Activated T-cell treated with anti-CD3 and anti-CD28 coated beads for 24 hours (primary cell): Measurements from ENCODE around the gene XPO4.

Experiments used
- DNase-seq: peaks from one replicate; pipeline ENCODE4 v3.0.0-alpha.2; 2020; ENCODE audit warnings: low read depth

The XPO4 gene

GRCh38 chr13:20826843-20827560, 75.5 kb downstream of the XPO4 start:
- no peak for DNase-seq

- no peak for DNase-seq
Measured at GRCh38 chr13:20826301-20826700, 76.2 kb downstream of the XPO4 start.

GRCh38 chr13:20825477-20825875, 77.1 kb downstream of the XPO4 start:
- DNase-seq = no peak

DNA sequence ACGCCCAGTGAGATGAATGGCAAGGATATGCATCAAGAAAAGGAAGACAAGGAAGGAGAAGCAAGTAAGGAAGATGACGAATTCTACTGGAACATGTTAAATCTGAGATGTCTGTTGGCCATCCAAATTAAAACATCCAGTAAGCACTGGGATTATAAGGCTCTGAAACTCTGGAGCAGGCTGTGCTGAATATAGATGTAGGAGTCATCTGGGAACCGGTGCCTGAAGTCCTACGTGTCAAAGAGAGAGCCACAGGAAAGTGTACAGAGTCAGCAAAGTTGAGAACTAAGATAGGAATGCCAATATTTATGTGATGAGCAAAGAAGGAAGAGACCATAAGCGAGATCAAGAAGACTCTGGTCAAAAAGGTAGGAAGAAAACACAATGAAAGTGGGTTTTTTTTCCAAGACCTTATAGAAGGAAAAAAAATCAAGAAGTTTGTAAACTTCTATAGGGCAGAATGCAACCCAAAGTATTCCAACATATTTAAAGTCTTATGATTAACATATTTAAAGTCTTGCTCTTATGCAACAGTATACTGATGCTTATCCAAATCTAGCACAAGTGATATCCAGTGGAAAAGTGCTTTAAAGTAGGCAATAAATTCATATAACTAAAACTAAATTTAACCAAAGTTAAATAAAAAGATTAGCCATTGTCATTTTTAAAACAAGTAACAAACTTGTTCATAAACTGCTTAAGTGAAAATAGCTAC, 77.6 kb downstream of the XPO4 start:
- no peak for DNase-seq

DNA sequence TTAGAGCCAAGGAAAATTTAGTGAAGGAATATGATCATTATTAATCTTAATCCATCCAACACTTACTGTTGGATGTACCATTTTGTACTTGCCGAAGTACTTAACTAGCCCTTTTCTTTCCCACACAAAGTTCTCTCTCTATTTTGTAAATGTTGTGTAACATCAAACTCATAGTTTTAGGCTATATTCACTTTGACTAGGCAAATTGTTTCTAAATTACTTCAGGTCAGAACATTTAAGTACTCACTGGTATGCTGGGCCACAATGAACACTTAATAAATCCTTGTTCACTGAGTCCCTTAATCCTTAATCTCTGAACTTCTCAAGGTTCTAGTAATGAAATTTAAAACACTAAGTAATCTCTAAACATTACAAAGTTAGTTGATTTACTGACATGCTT, 79.5 kb downstream of the XPO4 start:
- DNase-seq = no peak

- no peak for DNase-seq
Measured at GRCh38 chr13:20822406-20822805, 80.1 kb downstream of the XPO4 start.

GRCh38 chr13:20819715-20820114, 82.8 kb downstream of the XPO4 start:
- DNase-seq = no peak

DNA sequence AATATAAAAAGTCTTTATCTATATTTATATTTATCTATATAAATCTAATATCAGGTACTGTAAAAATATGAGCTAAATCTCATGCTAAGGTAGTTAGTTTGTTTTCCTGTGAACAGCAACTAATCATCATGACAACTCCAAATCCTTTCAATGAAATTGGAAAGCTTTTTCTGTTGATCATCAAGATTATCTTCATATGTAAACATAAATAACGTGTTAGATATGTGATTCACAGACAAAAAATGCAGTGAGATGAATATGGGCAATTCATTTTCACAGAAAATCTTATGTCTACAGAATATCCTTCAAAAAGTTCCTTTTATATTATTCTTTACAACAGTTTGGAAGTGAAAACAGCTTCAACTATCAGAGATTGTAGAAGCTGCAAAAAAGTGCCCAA, 87.1 kb downstream of the XPO4 start:
- DNase-seq = no peak

DNA sequence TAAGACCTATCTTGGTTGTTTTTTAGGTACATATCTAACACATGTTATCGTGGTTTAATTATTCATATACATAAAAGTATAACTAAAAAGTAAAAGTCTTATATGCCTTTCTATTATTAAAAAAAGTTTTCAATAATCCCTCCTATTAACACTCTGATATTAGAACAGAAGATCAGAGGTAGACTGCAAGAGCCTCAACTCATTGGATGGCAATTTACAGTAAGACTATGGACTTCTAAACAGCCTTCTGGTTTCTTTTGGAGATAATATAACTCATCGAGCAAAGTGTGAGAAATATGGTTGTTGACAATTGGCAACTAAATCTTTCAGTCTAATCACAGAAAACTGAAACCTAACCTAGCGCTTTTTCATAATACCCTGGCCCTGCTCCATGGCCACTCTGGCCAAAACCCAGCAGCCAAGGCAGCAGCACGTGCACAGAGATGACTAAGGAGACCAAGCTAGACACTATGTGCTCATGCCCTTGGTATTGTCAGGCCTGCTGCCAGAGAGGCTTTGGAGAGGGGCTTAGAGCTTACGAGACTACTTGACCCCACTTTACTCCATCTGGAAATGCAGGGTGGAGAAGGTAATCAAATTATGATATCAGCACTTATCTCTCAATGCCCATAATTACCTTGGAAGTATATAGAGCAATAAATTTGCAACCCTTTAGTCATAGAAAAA, 88.2 kb downstream of the XPO4 start:
- no peak for DNase-seq

- no peak for DNase-seq
Measured at GRCh38 chr13:20812890-20813289, 89.7 kb downstream of the XPO4 start.

DNA sequence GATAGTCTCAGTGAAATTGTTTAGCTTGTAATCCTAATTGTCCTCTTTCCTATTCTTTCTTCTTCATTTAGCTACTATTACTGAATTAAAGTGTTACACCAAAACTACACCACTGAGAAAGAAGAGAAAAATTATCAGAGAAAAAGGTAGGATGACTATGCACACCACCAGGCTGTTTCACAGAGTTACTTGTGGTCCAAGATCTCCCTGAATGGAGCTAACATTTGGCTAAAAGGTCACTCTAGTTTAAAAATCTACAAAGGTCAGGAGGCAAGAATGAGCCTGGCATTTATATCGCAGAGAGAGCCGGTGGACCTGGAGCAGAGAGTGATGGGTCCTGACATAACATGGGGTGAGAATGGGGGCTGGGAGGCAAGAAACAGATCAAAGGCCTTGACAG, 91.7 kb downstream of the XPO4 start:
- no peak for DNase-seq

DNA sequence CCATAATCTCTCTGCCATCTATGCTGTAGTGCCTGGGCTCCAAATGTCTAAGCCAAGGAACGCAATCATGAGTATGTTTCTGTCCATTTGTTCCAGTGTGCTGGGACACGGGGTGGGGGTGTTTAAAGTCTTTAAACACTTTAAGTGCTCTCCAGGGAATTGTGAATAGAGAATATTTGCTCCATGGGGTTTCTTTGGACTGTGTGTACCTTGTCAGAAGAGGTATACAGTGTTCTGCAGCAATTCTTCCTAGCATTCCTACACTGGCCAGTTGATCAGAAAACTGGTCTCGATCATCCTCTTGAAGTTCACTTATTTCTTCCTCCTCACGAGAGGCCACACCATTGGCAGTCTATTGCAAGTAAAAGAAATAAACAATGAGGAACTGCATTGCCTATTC, 93.7 kb downstream of the XPO4 start:
- no peak for DNase-seq

- no peak for DNase-seq
Measured at GRCh38 chr13:20803180-20803965, 99.2 kb downstream of the XPO4 start.

DNA sequence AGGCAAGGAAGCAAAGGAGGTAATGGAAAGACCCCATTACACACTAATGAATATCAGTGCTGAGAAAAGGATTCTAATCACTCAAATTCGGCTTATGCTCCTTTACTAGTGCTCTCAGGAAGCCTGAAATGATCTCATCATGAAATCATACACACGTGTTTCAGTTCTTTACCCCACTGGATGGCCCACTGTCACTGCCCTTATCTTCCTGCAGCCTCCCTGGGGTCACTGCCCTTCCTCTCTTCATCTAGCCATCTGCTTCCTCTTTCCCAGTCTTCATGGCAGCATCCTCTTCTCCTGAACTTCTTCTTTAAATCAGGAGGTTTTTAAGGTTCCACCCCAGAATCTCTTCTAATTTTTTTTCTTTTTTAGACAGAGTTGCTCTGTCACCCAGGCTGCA, 100.8 kb downstream of the XPO4 start:
- no peak for DNase-seq

DNA sequence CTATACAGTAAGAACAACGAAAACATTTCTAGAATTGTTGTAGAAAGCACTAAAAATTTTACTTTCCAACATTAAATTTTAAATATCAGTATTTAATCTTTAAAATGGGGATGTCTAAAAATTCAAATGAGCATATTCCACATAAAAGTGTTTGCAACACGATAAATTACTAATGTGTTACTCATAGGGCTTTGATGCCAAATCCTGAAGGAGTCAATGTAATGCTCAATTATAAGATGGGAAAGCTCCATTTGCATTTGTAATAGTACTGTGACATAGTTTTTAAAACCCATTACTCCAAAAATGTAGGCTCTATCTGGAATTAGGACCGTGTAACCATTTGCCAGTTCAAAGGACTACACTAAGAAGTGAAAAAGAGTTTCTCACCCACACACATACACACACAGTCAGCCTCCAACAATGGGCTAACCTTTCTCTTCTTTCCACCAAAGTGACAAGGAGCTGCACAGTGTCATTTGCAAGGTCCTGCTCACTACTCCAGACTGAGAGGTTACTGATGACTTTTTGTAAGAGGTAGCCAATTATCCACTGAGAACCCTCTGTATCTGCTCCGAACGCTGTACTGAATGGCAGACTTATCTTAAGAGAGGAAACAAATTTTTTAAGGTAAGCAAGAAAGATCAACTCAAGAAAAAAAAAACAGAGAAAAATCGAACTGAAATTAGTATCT, 102.7 kb downstream of the XPO4 start:
- no peak for DNase-seq

- DNase-seq = no peak
Measured at GRCh38 chr13:20798027-20798426, 104.5 kb downstream of the XPO4 start.

- no peak for DNase-seq
Measured at GRCh38 chr13:20796791-20797508, 105.6 kb downstream of the XPO4 start.

GRCh38 chr13:20789665-20790064, 112.9 kb downstream of the XPO4 start:
- no peak for DNase-seq

DNA sequence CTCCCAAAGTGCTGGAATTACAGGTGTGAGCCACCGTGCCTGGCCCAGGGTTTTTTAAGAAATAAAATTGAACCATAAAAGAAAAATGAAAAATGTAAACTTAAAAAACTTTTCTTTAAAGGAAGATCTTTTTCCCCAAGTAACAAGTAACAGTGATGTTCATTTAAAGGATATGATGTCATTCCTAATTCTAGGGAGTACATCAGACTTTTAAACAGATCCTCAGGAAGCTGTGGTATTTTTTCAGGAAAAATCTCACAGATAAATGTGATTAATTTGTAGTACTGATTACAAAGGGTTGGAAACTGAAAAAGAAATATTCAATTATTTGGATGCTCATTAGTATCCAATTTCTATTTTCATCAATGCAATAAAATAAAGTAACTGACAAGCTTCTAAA, 114.2 kb downstream of the XPO4 start:
- no peak for DNase-seq

DNA sequence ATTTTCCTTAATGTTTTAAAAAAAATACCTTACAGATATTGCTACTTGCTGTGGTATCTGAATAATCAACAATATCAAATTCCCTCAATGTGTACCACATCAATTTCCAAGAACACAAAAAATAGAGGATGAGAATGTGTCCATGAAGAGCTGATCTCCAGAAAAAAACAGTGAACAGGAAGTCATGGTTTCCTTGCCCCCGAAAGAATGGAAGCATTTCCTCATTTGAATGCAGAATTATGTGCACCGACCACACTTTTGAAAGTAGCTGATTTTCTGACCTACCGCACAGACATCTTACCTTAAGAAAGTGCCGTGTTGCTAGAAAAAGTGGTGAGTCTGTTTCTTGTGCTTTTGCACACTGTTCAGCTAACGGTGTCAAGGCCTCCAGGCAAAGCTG, 115.4 kb downstream of the XPO4 start:
- no peak for DNase-seq

DNA sequence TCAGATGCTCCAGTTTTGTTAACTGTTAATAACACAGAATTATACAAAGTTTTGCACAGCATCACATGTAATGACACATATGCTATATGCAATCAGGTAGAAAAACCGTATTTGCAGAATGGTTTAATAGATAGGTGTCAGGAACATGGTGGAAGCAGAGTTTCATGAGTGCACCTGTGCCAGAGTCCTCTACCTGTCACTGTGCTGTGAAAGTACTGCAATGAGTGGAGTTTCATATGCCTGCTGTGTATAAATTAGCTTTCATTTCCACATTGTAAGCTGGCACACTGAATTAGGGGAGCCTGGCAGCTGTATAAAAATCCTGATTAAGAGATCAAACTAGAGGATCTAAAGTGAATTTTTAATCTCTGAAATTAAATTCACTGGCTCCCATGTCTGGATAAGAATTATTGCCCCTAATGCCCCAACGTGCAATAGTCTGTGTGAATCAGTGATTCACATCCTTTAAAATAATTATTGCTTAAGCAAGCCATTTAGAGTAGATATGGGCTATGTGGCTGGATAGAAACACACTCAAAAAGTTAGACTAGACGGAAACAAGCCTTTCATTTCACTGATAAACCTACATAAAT, 120.3 kb downstream of the XPO4 start:
- DNase-seq = no peak
